CD1c-positive myeloid dendritic cell (primary cell): ENCODE data around the gene PCBP2.
A peak's percentile ranks its signal among the peaks of the same experiment; 100 is the strongest.

Experiments used
- DNase-seq: peaks from one replicate; pipeline ENCODE4 v3.0.0-alpha.2; 2016; ENCODE audit errors: extremely low spot score

The PCBP2 gene

GRCh38 chr12:53508534-53509170 is 56.8 kb downstream of the PCBP2 start:
- peak; percentile 91 for DNase-seq

- DNase-seq = no peak
Observed at GRCh38 chr12:53510181-53510812, 58.4 kb downstream of the PCBP2 start.

GRCh38 chr12:53513712-53514410 is 62.0 kb downstream of the PCBP2 start:
- DNase-seq = no peak

- no peak for DNase-seq
Observed at GRCh38 chr12:53514628-53515290, 62.9 kb downstream of the PCBP2 start.

- DNase-seq = no peak
Observed at GRCh38 chr12:53515291-53515680, 63.4 kb downstream of the PCBP2 start.

GRCh38 chr12:53516758-53517455 is 65.0 kb downstream of the PCBP2 start:
- DNase-seq = peak; percentile 7

GRCh38 chr12:53518381-53518780 is 66.5 kb downstream of the PCBP2 start:
- DNase-seq = no peak

GRCh38 chr12:53523131-53523530 is 71.2 kb downstream of the PCBP2 start:
- no peak for DNase-seq

GRCh38 chr12:53524476-53524875 is 72.6 kb downstream of the PCBP2 start:
- DNase-seq = no peak

GRCh38 chr12:53530061-53530460 is 78.2 kb downstream of the PCBP2 start:
- DNase-seq = no peak
